HepG2 (cell line): Measurements from ENCODE around the gene CHKB. TPM values are rescaled to one million over a fixed set of nuclear protein-coding genes. Genes with fewer than 3 reads are reported as not detected.

Experiments
- polyA plus RNA-seq, 8 experiments: library from polyadenylated mRNA; depleted of rRNA in 3 of 8; stranded (reverse) in 7 of 8; unstranded in 1 of 8; fragments of >200 nt; fragmentation: Illumina TruSeq in 4 of 8; extraction: Trizol in 4 of 8; gene quantifications; 2 replicates each; pipeline versions ENCODE4 v1.2.1 to v1.2.3, GENCODE V29; 2011 to 2016; ENCODE audit warnings: low read depth in 4 of 8, missing spikeins in 1 of 8, mixed read lengths in 1 of 8; ENCODE audit not compliant: insufficient read depth in 1 of 8
- total RNA-seq, 5 experiments: library from RNA; depleted of rRNA; stranded (reverse); fragments of >200 nt; fragmentation: Illumina TruSeq; extraction: Trizol; gene quantifications; 2 replicates each; pipeline ENCODE4 v1.2.3, GENCODE V29; 2016; ENCODE audit warnings: low read depth in 1 of 5

The CHKB gene
- total and polyA plus RNA-seq, 2 of the 13 experiments (the other 11 are each of a cell fraction or from before 2014, with no cell fraction given): 24.5 to 42.7 TPM

Other genes starting within 250 kb of the CHKB start
- gene PPP6R2, start 239.5 kb downstream of the CHKB start, total RNA-seq (2016; rRNA removed; fragmentation: Illumina TruSeq; extraction: Trizol): 36.1 and 55.0 TPM in 2 replicates
- gene PPP6R2, start 239.5 kb downstream of the CHKB start, polyA plus RNA-seq (2011; rRNA removed): 102 and 112 TPM in 2 replicates
- gene SBF1, start 107.8 kb downstream of the CHKB start, total RNA-seq (2016; rRNA removed; fragmentation: Illumina TruSeq; extraction: Trizol): 21.3 and 40.9 TPM in 2 replicates
- 31.7 and 43.3 TPM in 2 replicates for gene SBF1, start 107.8 kb downstream of the CHKB start, polyA plus RNA-seq (2011; rRNA removed)
- 0.76 and 1.2 TPM in 2 replicates for gene ADM2, start 101.3 kb downstream of the CHKB start, total RNA-seq (2016; rRNA removed; fragmentation: Illumina TruSeq; extraction: Trizol)
- gene ADM2, start 101.3 kb downstream of the CHKB start, polyA plus RNA-seq (2011; rRNA removed): 3.0 and 4.0 TPM in 2 replicates
- 1.2 and 1.5 TPM in 2 replicates for gene MIOX, start 96.0 kb downstream of the CHKB start, total RNA-seq (2016; rRNA removed; fragmentation: Illumina TruSeq; extraction: Trizol)
- gene MIOX, start 96.0 kb downstream of the CHKB start, polyA plus RNA-seq (2011; rRNA removed): 2.9 and 5.0 TPM in 2 replicates
- gene LMF2, start 75.1 kb downstream of the CHKB start, total RNA-seq (2016; rRNA removed; fragmentation: Illumina TruSeq; extraction: Trizol): 10.2 and 30.6 TPM in 2 replicates
- 23.3 and 37.9 TPM in 2 replicates for gene LMF2, start 75.1 kb downstream of the CHKB start, polyA plus RNA-seq (2011; rRNA removed)
- 44.1 and 64.4 TPM in 2 replicates for gene NCAPH2, start 74.6 kb downstream of the CHKB start, total RNA-seq (2016; rRNA removed; fragmentation: Illumina TruSeq; extraction: Trizol)
- 27.6 and 28.1 TPM in 2 replicates for gene NCAPH2, start 74.6 kb downstream of the CHKB start, polyA plus RNA-seq (2011; rRNA removed)
- 2.1 and 3.7 TPM in 2 replicates for gene SCO2, start 57.3 kb downstream of the CHKB start, total RNA-seq (2016; rRNA removed; fragmentation: Illumina TruSeq; extraction: Trizol)
- gene SCO2, start 57.3 kb downstream of the CHKB start, polyA plus RNA-seq (2011; rRNA removed): 0.32 and 0.85 TPM in 2 replicates
- gene TYMP, start 52.8 kb downstream of the CHKB start, total RNA-seq (2016; rRNA removed; fragmentation: Illumina TruSeq; extraction: Trizol): 2.3 and 3.9 TPM in 2 replicates
- 4.3 and 7.5 TPM in 2 replicates for gene TYMP, start 52.8 kb downstream of the CHKB start, polyA plus RNA-seq (2011; rRNA removed)
- not detected in 2 replicates for gene KLHDC7B, start 37.0 kb downstream of the CHKB start, total RNA-seq (2016; rRNA removed; fragmentation: Illumina TruSeq; extraction: Trizol)
- gene KLHDC7B, start 37.0 kb downstream of the CHKB start, polyA plus RNA-seq (2011; rRNA removed): 0.11 and 0.17 TPM in 2 replicates
- not detected in 2 replicates for gene SYCE3, start 19.9 kb downstream of the CHKB start, total RNA-seq (2016; rRNA removed; fragmentation: Illumina TruSeq; extraction: Trizol)
- gene SYCE3, start 19.9 kb downstream of the CHKB start, polyA plus RNA-seq (2011; rRNA removed): 0.29 TPM in 1 of 2 replicates, not detected in the other
- 2.3 and 9.2 TPM in 2 replicates for gene CPT1B, start 4.4 kb downstream of the CHKB start, total RNA-seq (2016; rRNA removed; fragmentation: Illumina TruSeq; extraction: Trizol)
- 19.5 and 26.5 TPM in 2 replicates for gene CPT1B, start 4.4 kb downstream of the CHKB start, polyA plus RNA-seq (2011; rRNA removed)
- 2.1 and 2.6 TPM in 2 replicates for gene MAPK8IP2, start 17.9 kb upstream of the CHKB start, total RNA-seq (2016; rRNA removed; fragmentation: Illumina TruSeq; extraction: Trizol)
- 1.3 and 2.2 TPM in 2 replicates for gene MAPK8IP2, start 17.9 kb upstream of the CHKB start, polyA plus RNA-seq (2011; rRNA removed)
- gene ARSA, start 45.3 kb upstream of the CHKB start, total RNA-seq (2016; rRNA removed; fragmentation: Illumina TruSeq; extraction: Trizol): 3.8 and 9.0 TPM in 2 replicates
- 11.5 and 19.0 TPM in 2 replicates for gene ARSA, start 45.3 kb upstream of the CHKB start, polyA plus RNA-seq (2011; rRNA removed)
- 1.9 and 2.9 TPM in 2 replicates for gene SHANK3, start 90.0 kb upstream of the CHKB start, total RNA-seq (2016; rRNA removed; fragmentation: Illumina TruSeq; extraction: Trizol)
- 4.6 and 6.5 TPM in 2 replicates for gene SHANK3, start 90.0 kb upstream of the CHKB start, polyA plus RNA-seq (2011; rRNA removed)
- gene ACR, start 155.4 kb upstream of the CHKB start, total RNA-seq (2016; rRNA removed; fragmentation: Illumina TruSeq; extraction: Trizol): not detected in 2 replicates
- gene ACR, start 155.4 kb upstream of the CHKB start, polyA plus RNA-seq (2011; rRNA removed): 0.15 and 0.29 TPM in 2 replicates
- gene RABL2B, start 200.8 kb upstream of the CHKB start, total RNA-seq (2016; rRNA removed; fragmentation: Illumina TruSeq; extraction: Trizol): 4.9 and 8.0 TPM in 2 replicates
- 27.9 and 28.3 TPM in 2 replicates for gene RABL2B, start 200.8 kb upstream of the CHKB start, polyA plus RNA-seq (2011; rRNA removed)